ENCODE results near the gene PPP1R36.

GRCh38 chr14:64625386-64626232, 75.8 kb downstream of the PPP1R36 start:
- TF ChIP-seq CTCF (IDR thresholded peaks at IDR 0.05) (no peak), POLR2AphosphoS5 (IDR thresholded peaks at IDR 0.05) (no peak), POLR2A (IDR thresholded peaks at IDR 0.05) (no peak)

Data from upper lobe of left lung (tissue), 4 donors.